HEK293T (cell line): ENCODE results near the gene VASP.

Source experiments
- CTCF ChIA-PET: fragments of 350-600 bp; formaldehyde crosslinking; extraction: SDS; loops from one replicate; lab custom pipeline; 2021; ENCODE audit warnings: antibody characterized with exemption, inconsistent platforms; lab: Yijun Ruan, JAX
- POLR2A ChIA-PET: fragments of 350-600 bp; formaldehyde crosslinking; extraction: SDS; loops from one replicate; lab custom pipeline; 2020; ENCODE audit warnings: antibody characterized with exemption, inconsistent platforms; lab: Yijun Ruan, JAX
- DNase-seq: peaks from one replicate; pipeline ENCODE4 v3.0.0; 2012; ENCODE audit warnings: mixed read lengths; ENCODE audit errors: extremely low spot score
- ARNT ChIP-seq: fragments of 450-650 bp; IDR thresholded peaks from 2 replicates; pipeline ENCODE4 v1.6.1; 2017; ENCODE audit warnings: mild to moderate bottlenecking
- BHLHE40 ChIP-seq: fragments of 450-650 bp; IDR thresholded peaks from 2 replicates; pipeline ENCODE4 v1.6.1; 2016; ENCODE audit warnings: mild to moderate bottlenecking, moderate library complexity, borderline replicate concordance
- CTBP1 ChIP-seq: fragments of 450-650 bp; IDR thresholded peaks from 2 replicates; pipeline ENCODE4 v1.6.1; 2016; ENCODE audit warnings: borderline replicate concordance
- ELF4 ChIP-seq: fragments of 450-650 bp; IDR thresholded peaks from 2 replicates; pipeline ENCODE4 v1.6.1; 2017; ENCODE audit warnings: antibody characterized with exemption
- FOXA1 ChIP-seq: fragments of 450-650 bp; IDR thresholded peaks from 2 replicates; pipeline ENCODE4 v1.6.1; 2016; ENCODE audit warnings: mild to moderate bottlenecking
- FOXK2 ChIP-seq: fragments of 450-650 bp; IDR thresholded peaks from 2 replicates; pipeline ENCODE4 v1.6.1; 2016; ENCODE audit warnings: mild to moderate bottlenecking
- FOXM1 ChIP-seq: fragments of 450-650 bp; IDR thresholded peaks from 2 replicates; pipeline ENCODE4 v1.6.1; 2017; ENCODE audit warnings: mild to moderate bottlenecking, borderline replicate concordance
- HDGF ChIP-seq: fragments of 450-650 bp; IDR thresholded peaks from 2 replicates; pipeline ENCODE4 v1.6.1; 2017; ENCODE audit warnings: antibody characterized with exemption, borderline replicate concordance
- L3MBTL2 ChIP-seq: fragments of 450-650 bp; conservative IDR thresholded peaks from 2 replicates; pipeline ENCODE4 v1.6.1; 2016; ENCODE audit warnings: mild to moderate bottlenecking
- LEF1 ChIP-seq: fragments of 450-650 bp; IDR thresholded peaks from 2 replicates; pipeline ENCODE4 v1.6.1; 2017; ENCODE audit warnings: mild to moderate bottlenecking, borderline replicate concordance
- NFRKB ChIP-seq: fragments of 450-650 bp; IDR thresholded peaks from 2 replicates; pipeline ENCODE4 v1.6.1; 2016; ENCODE audit warnings: mild to moderate bottlenecking, moderate library complexity
- PKNOX1 ChIP-seq: fragments of 450-650 bp; IDR thresholded peaks from 2 replicates; pipeline ENCODE4 v1.6.1; 2016
- SP1 ChIP-seq: fragments of 450-650 bp; IDR thresholded peaks from 2 replicates; pipeline ENCODE4 v1.6.1; 2017
- SUZ12 ChIP-seq: fragments of 450-650 bp; IDR thresholded peaks from 2 replicates; pipeline ENCODE4 v1.6.1; 2016; ENCODE audit warnings: mild to moderate bottlenecking
- TARDBP ChIP-seq: fragments of 450-650 bp; IDR thresholded peaks from 2 replicates; pipeline ENCODE4 v1.6.1; 2016
- ZNF384 ChIP-seq: fragments of 450-650 bp; IDR thresholded peaks from 2 replicates; pipeline ENCODE4 v1.6.1; 2016

VASP gene

GRCh38 chr19:45571457-45572220 is 64.4 kb downstream of the VASP start:
- TF ChIP-seq PKNOX1 (no peak), LEF1 (no peak), FOXA1 (no peak), ELF4 (no peak), ZNF384 (no peak), BHLHE40 (no peak), ARNT (no peak), FOXM1 (no peak), CTBP1 (no peak), L3MBTL2 (no peak), TARDBP (no peak), HDGF (no peak), FOXK2 (no peak), SUZ12 (no peak), NFRKB (no peak), SP1 (no peak)
- no peak for DNase-seq
- CTCF ChIA-PET: no interaction called here
- POLR2A ChIA-PET: no interaction called here

GRCh38 chr19:45574526-45574925 is 67.2 kb downstream of the VASP start:
- POLR2A ChIA-PET: no interaction called here
- TF ChIP-seq SP1 (no peak), FOXM1 (no peak), PKNOX1 (no peak), SUZ12 (no peak), ARNT (no peak), HDGF (no peak), LEF1 (no peak), CTBP1 (no peak), ELF4 (no peak), FOXK2 (no peak), FOXA1 (no peak), TARDBP (no peak), NFRKB (no peak), BHLHE40 (no peak), ZNF384 (no peak), L3MBTL2 (no peak)
- no peak for DNase-seq
- CTCF ChIA-PET: interaction anchor here (1.3 kb wide), 1 partner anchor 16 kb away, joined by 4 read pairs; no protein-coding TSS in a partner anchor

GRCh38 chr19:45575216-45575615 is 67.9 kb downstream of the VASP start:
- no peak for TF ChIP-seq TARDBP
- DNase-seq: no peak
- CTCF ChIA-PET: interaction anchor here (1.3 kb wide), 1 partner anchor 17 kb away, joined by 4 read pairs; no protein-coding TSS in a partner anchor
- POLR2A ChIA-PET: interaction anchor here (1.2 kb wide), 1 partner anchor 9 kb away, joined by 6 read pairs; the partner anchor contains the start of gene OPA3
